ENCODE data around the gene C9orf43.
"Not testable (repeated sequence)": the region's sequence is repeated elsewhere in the genome, so short reads cannot be mapped to it uniquely, and the experiment has no call there.

C9orf43 gene

GRCh38 chr9:113410207-113410864 lies at the start of gene C9orf43, which contains the start of gene POLE3:
C9orf43 (plus strand) TSS chr9:113410747; CDS start chr9:113413494, 2,747 bp downstream.
POLE3 (minus strand) TSS chr9:113410675; CDS start chr9:113410293, 382 bp downstream.
- DNase-seq (ENCODE audit: low read depth), result peak; percentile 91

GRCh38 chr9:113361304-113362018 lies 49.1 kb upstream of the C9orf43 start:
- no peak for DNase-seq (ENCODE audit: low read depth)

GRCh38 chr9:113363336-113363735 lies 47.2 kb upstream of the C9orf43 start:
- no peak for DNase-seq (ENCODE audit: low read depth)

- no peak for DNase-seq (ENCODE audit: low read depth)
Measured at GRCh38 chr9:113364951-113365350, 45.6 kb upstream of the C9orf43 start.

GRCh38 chr9:113365652-113366051 lies 44.9 kb upstream of the C9orf43 start:
- DNase-seq (ENCODE audit: low read depth), result not testable (repeated sequence)

GRCh38 chr9:113368348-113368981 lies 42.1 kb upstream of the C9orf43 start:
- DNase-seq (ENCODE audit: low read depth), result no peak

GRCh38 chr9:113368982-113369854 lies 41.3 kb upstream of the C9orf43 start:
- DNase-seq (ENCODE audit: low read depth), result no peak

GRCh38 chr9:113369855-113370140 lies 40.7 kb upstream of the C9orf43 start:
- DNase-seq (ENCODE audit: low read depth), result no peak

- no peak for DNase-seq (ENCODE audit: low read depth)
Measured at GRCh38 chr9:113370806-113371325, 39.7 kb upstream of the C9orf43 start.

- DNase-seq (ENCODE audit: low read depth), result no peak
Measured at GRCh38 chr9:113372059-113372458, 38.5 kb upstream of the C9orf43 start.

- no peak for DNase-seq (ENCODE audit: low read depth)
Measured at GRCh38 chr9:113373256-113373655, 37.3 kb upstream of the C9orf43 start.

- DNase-seq (ENCODE audit: low read depth), result no peak
Measured at GRCh38 chr9:113373676-113374392, 36.7 kb upstream of the C9orf43 start.

- DNase-seq (ENCODE audit: low read depth), result no peak
Measured at GRCh38 chr9:113375057-113376023, 35.2 kb upstream of the C9orf43 start.

GRCh38 chr9:113376634-113377567 lies 33.6 kb upstream of the C9orf43 start, which contains the start of gene HDHD3:
HDHD3 (minus strand) TSS chr9:113376986; CDS start chr9:113374354, 2,632 bp downstream.
- peak; percentile 70 for DNase-seq (ENCODE audit: low read depth)

GRCh38 chr9:113379094-113379828 lies 31.3 kb upstream of the C9orf43 start:
- DNase-seq (ENCODE audit: low read depth), result not testable (repeated sequence)

- DNase-seq (ENCODE audit: low read depth), result not testable (repeated sequence)
Measured at GRCh38 chr9:113379829-113380210, 30.7 kb upstream of the C9orf43 start.

- DNase-seq (ENCODE audit: low read depth), result no peak
Measured at GRCh38 chr9:113380869-113381378, 29.6 kb upstream of the C9orf43 start.

- not testable (repeated sequence) for DNase-seq (ENCODE audit: low read depth)
Measured at GRCh38 chr9:113381441-113381840, 29.1 kb upstream of the C9orf43 start.

Measured in activated gamma-delta T cell treated with anti-CD3 and anti-CD28 coated beads, Interleukin-2, amount 50 U/mL, for 16 hours (primary cell).